GM18507 (cell line): Measurements from ENCODE around the gene GRIN2A.

Source experiments
- DNase-seq: peaks from one replicate; pipeline ENCODE4 v3.0.0; 2011; ENCODE audit warnings: low read depth; ENCODE audit not compliant: insufficient read length; ENCODE audit errors: extremely low spot score
- FAIRE-seq: peaks from 2 replicates; lab custom pipeline; 2011; peaks lifted over from hg19 to GRCh38; lab: Jason Lieb, UNC

The GRIN2A gene

GRCh38 chr16:9766891-9767290 lies 415.3 kb downstream of the GRIN2A start:
- FAIRE-seq (no peak), DNase-seq (no peak)

- FAIRE-seq: no peak
- DNase-seq: no peak
Observed at GRCh38 chr16:9763505-9763904, 418.7 kb downstream of the GRIN2A start.

DNA sequence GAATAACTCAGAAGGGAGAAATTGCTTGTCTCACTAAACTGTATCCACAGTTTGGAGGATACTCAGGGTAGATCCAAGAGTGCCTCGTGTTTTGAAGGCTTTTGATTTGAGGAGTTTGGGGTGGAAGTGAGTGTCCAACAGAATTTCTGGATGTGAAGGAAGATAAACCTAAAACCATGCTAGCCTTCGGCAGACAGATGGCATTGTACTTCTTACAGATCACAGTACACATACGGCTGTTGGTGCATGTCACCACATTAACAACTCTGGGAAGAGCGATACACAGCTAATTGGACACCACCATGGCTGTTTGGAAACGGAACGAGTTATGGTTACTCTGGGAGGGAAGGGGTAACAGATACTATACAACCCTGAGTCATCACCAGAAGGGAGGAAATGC lies 420.4 kb downstream of the GRIN2A start:
- FAIRE-seq: no peak
- no peak for DNase-seq

DNA sequence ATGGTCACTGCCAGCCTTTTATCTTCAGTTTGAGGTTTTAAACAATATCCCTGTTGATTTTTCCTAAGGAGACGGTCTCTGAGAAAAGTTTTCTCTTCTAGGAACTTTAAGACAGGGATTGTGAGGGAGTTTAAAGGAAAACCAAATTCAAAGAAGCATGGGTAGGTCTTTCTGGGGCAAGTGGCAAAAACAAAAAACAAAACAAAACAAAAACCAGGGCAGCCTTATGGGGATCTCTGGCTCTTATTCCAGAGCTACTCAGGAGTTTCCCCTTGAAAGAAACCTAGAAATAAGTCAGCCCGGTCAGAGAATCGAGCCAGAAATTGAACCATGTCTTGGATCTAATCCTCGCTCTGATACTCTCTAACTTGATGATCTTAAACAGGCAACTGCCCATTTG lies 424.5 kb downstream of the GRIN2A start:
- FAIRE-seq (no peak), DNase-seq (no peak)

- no peak for DNase-seq
- no peak for FAIRE-seq
Observed at GRCh38 chr16:9756434-9756833, 425.8 kb downstream of the GRIN2A start.

- no peak for FAIRE-seq
- no peak for DNase-seq
Observed at GRCh38 chr16:9755081-9755480, 427.1 kb downstream of the GRIN2A start.

DNA sequence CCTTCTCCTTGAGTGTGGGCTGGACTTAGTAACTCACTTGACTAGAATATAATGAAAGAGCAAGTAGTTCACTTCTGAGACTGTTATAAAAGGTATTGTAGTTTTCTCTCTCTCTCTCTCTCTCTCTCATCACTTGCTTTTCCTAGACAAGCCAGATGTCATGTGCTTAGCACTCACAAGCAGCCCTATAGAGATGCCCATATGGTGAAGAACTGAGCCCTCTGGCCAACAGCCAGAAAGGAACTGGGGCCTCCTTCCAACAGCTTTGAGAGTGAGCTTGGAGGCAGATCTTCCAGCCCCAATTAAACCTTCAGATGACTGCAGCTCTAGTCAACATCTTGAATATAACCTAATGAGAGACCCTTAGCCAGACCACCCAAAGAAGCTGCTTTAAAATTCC lies 440.5 kb downstream of the GRIN2A start:
- DNase-seq (no peak), FAIRE-seq (no peak)

DNA sequence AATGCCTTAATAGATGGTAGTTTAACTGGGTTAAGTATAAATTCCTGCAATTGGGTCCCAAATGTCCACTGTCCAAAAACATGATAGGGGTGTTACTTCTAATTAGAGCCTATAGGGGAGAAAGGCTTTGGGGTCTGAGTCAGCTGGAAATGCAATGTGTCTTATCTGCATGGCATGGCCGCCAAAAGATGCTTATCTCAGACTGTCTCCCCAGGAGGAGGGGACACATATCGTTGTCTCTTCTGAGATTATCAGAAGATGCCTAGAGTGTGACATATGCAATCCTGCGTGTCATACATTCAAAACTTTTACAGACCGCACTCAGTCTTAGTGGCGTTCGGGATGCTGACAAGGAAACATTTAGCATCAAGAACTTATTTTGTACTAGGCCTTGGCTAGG lies 442.9 kb downstream of the GRIN2A start:
- FAIRE-seq (no peak), DNase-seq (no peak)

- no peak for FAIRE-seq
- DNase-seq: no peak
Observed at GRCh38 chr16:9738690-9739089, 443.5 kb downstream of the GRIN2A start.

GRCh38 chr16:9736547-9736946 lies 445.7 kb downstream of the GRIN2A start:
- no peak for DNase-seq
- FAIRE-seq: no peak

DNA sequence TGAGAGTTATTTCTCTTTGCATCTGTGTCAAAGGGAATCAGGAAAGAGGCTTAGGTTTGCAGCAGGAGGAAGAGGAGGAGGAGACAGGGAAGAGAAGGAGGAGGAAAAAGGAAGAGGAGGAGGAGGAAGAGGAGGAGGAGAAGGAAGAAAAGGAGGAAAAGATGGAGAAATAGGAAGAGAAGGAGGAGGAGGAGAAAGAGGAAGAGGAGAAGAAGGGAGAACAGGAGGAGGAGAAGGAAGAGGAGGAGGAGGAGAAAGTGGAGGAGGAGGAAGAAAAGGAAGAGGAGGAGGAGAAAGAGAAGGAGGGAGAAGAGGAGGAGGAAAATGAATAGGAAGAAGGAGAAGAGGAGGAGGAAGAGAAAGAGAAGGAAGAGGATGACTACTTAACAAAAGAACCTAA lies 459.1 kb downstream of the GRIN2A start:
- DNase-seq (no peak), FAIRE-seq (no peak)

- no peak for FAIRE-seq
- DNase-seq: no peak
Observed at GRCh38 chr16:9713907-9714306, 468.3 kb downstream of the GRIN2A start.

DNA sequence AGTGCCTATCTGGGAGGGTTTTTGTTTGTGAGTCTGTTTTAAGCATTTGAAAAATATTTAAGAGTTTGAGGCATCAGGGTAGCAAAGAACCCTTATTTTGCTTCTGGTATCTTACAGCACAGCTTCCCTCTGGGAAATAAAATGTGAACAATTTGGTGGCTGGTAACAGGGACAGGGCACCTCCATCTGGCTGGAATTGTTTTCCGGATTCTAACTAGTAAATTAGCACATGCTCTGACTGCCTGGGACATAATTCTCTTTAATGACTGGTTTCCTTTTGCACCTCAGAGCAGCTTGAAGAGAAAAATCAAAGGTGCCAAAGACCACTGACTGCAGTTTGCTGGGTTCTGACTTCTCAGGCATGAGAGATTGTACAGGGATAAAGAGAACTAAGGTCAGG lies 469.1 kb downstream of the GRIN2A start:
- DNase-seq (no peak), FAIRE-seq (no peak)

GRCh38 chr16:9708972-9709620 lies 473.1 kb downstream of the GRIN2A start:
- FAIRE-seq (no peak), DNase-seq (no peak)

DNA sequence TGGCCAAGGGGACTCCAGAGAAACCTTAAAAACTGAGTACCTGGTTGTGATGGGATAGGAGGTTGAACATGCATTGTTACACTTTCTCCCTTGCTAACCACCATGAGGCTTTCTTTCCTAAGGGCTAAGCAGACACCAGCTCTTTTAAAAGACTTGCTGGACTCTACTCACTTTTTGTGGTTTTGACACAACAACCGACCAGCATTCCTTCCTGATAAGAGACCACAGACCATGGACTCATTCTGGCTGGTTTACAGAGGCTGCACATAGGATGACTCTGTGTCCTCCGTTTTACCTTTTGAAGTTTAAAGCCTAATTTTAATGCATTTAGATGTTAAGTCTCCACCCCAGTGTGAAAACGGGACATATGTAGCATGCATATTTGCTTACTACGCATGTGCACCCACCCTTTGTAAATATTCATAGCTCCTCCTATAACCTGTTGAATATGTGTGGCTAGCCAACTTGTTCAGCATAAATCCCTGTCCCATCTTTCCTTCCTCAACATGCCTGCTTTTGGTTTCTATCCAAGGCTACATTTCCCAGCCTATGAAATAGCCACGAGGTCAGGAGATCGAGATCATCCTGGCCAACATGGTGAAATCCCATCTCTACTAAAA lies 475.9 kb downstream of the GRIN2A start:
- FAIRE-seq: no peak
- no peak for DNase-seq

GRCh38 chr16:9703731-9704130 lies 478.5 kb downstream of the GRIN2A start:
- FAIRE-seq: no peak
- no peak for DNase-seq
